ENCODE results near the gene KYAT1. TPM values are rescaled to one million over a fixed set of nuclear protein-coding genes. Genes with fewer than 3 reads are reported as not detected.
A peak's percentile ranks its signal among the peaks of the same experiment; 100 is the strongest.

Gene KYAT1
- total RNA-seq = 10 to 100 TPM in 1 of 2 donors, 1 to 10 TPM in 1; 6.7 to 19.9 TPM

GRCh38 chr9:128881884-128882676, at the start of gene KYAT1, which contains the start of gene LRRC8A:
KYAT1 (minus strand) TSS chr9:128881950; CDS start chr9:128845405, 36,545 bp downstream.
LRRC8A (plus strand) TSS chr9:128882133; CDS start chr9:128907165, 25,032 bp downstream.
- no peaks in the 10 kb centered on the region for H3K36me3 Mint-ChIP-seq
- DNase-seq (ENCODE audit: low spot score) (peak; percentile 98), ATAC-seq (peak; percentile 95 to 97)
- no peaks in the 10 kb centered on the region for H3K9me3 Mint-ChIP-seq
- no peaks in the 10 kb centered on the region for H3K27me3 Mint-ChIP-seq
- H3K27ac Mint-ChIP-seq = peak within 1 kb of the TSS; percentile 89 to 97
- H3K4me3 Mint-ChIP-seq = peak within 1 kb of the TSS; percentile 99
- peaks cover 36 to 47% of the 10 kb centered on the region in 2 donors for H3K4me1 Mint-ChIP-seq (ENCODE audit: low read depth in 2 of 2)

GRCh38 chr9:128929560-128929959, 47.8 kb upstream of the KYAT1 start:
- H3K27me3 Mint-ChIP-seq = no peaks in the 10 kb centered on the region
- peaks cover 5 to 7% of the 10 kb centered on the region in 2 donors for H3K4me1 Mint-ChIP-seq (ENCODE audit: low read depth in 2 of 2)
- DNase-seq (ENCODE audit: low spot score) (no peak), ATAC-seq (no peak)
- no peaks in the 10 kb centered on the region for H3K9me3 Mint-ChIP-seq
- H3K27ac Mint-ChIP-seq = no peak overlapping the region
- H3K36me3 Mint-ChIP-seq = no peaks in the 10 kb centered on the region
- H3K4me3 Mint-ChIP-seq = no peak overlapping the region

- DNase-seq (ENCODE audit: low spot score) (no peak), ATAC-seq (no peak)
- H3K36me3 Mint-ChIP-seq = no peaks in the 10 kb centered on the region
- H3K27me3 Mint-ChIP-seq = no peaks in the 10 kb centered on the region
- H3K4me3 Mint-ChIP-seq = no peak overlapping the region
- H3K27ac Mint-ChIP-seq = no peak overlapping the region
- no peaks in the 10 kb centered on the region for H3K9me3 Mint-ChIP-seq
- H3K4me1 Mint-ChIP-seq (ENCODE audit: low read depth in 2 of 2) = peaks cover 5 to 7% of the 10 kb centered on the region in 2 donors
These were observed 46.9 kb upstream of the KYAT1 start for GRCh38 chr9:128928624-128929023.

GRCh38 chr9:128927731-128928411, 46.1 kb upstream of the KYAT1 start:
- Mint-ChIP-seq H3K9me3 (no peaks in the 10 kb centered on the region), H3K27ac (peak overlapping the region in 1 of 2 donors; percentile 46), H3K4me3 (no peak overlapping the region), H3K27me3 (no peaks in the 10 kb centered on the region), H3K4me1 (ENCODE audit: low read depth in 2 of 2) (peaks cover 5 to 11% of the 10 kb centered on the region in 2 donors), H3K36me3 (no peaks in the 10 kb centered on the region)
- no peak for DNase-seq (ENCODE audit: low spot score)
- ATAC-seq = peak in 1 of 2 donors; percentile 62

GRCh38 chr9:128923493-128923883, 41.7 kb upstream of the KYAT1 start:
- no peaks in the 10 kb centered on the region for H3K36me3 Mint-ChIP-seq
- no peak overlapping the region for H3K4me3 Mint-ChIP-seq
- H3K9me3 Mint-ChIP-seq = no peaks in the 10 kb centered on the region
- no peak for DNase-seq (ENCODE audit: low spot score)
- no peaks in the 10 kb centered on the region for H3K27me3 Mint-ChIP-seq
- peaks cover 5 to 19% of the 10 kb centered on the region in 2 donors for H3K4me1 Mint-ChIP-seq (ENCODE audit: low read depth in 2 of 2)
- H3K27ac Mint-ChIP-seq = no peak overlapping the region
- no peak for ATAC-seq

- H3K4me1 Mint-ChIP-seq (ENCODE audit: low read depth in 2 of 2) = peaks cover 0 to 15% of the 10 kb centered on the region in 2 donors
- H3K36me3 Mint-ChIP-seq = no peaks in the 10 kb centered on the region
- peak overlapping the region; percentile 48 for H3K4me3 Mint-ChIP-seq
- H3K27ac Mint-ChIP-seq = peak overlapping the region; percentile 21 to 77
- DNase-seq (ENCODE audit: low spot score) = no peak
- H3K9me3 Mint-ChIP-seq = no peaks in the 10 kb centered on the region
- ATAC-seq = peak; percentile 75 to 77
- H3K27me3 Mint-ChIP-seq = no peaks in the 10 kb centered on the region
These were observed 40.4 kb upstream of the KYAT1 start for GRCh38 chr9:128921881-128922763.

GRCh38 chr9:128920381-128921058, 38.8 kb upstream of the KYAT1 start, which contains the start of gene PHYHD1:
PHYHD1 (plus strand) TSS chr9:128920982; CDS start chr9:128922324, 1,342 bp downstream.
- H3K4me1 Mint-ChIP-seq (ENCODE audit: low read depth in 2 of 2) = peaks cover 0 to 12% of the 10 kb centered on the region in 2 donors
- H3K4me3 Mint-ChIP-seq = peak within 1 kb of the TSS; percentile 48
- ATAC-seq = no peak
- no peaks in the 10 kb centered on the region for H3K9me3 Mint-ChIP-seq
- peak within 1 kb of the TSS; percentile 21 to 77 for H3K27ac Mint-ChIP-seq
- H3K36me3 Mint-ChIP-seq = no peaks in the 10 kb centered on the region
- no peak for DNase-seq (ENCODE audit: low spot score)
- no peaks in the 10 kb centered on the region for H3K27me3 Mint-ChIP-seq

- no peaks in the 10 kb centered on the region for H3K9me3 Mint-ChIP-seq
- DNase-seq (ENCODE audit: low spot score) = no peak
- H3K36me3 Mint-ChIP-seq = no peaks in the 10 kb centered on the region
- no peak overlapping the region for H3K4me3 Mint-ChIP-seq
- ATAC-seq = no peak
- H3K4me1 Mint-ChIP-seq (ENCODE audit: low read depth in 2 of 2) = peaks cover 0 to 12% of the 10 kb centered on the region in 2 donors
- H3K27ac Mint-ChIP-seq = peak overlapping the region in 1 of 2 donors; percentile 82
- no peaks in the 10 kb centered on the region for H3K27me3 Mint-ChIP-seq
These were observed 37.8 kb upstream of the KYAT1 start for GRCh38 chr9:128919402-128920089.

GRCh38 chr9:128918921-128919320, 37.2 kb upstream of the KYAT1 start:
- H3K36me3 Mint-ChIP-seq = no peaks in the 10 kb centered on the region
- H3K27ac Mint-ChIP-seq = peak overlapping the region in 1 of 2 donors; percentile 82
- ATAC-seq (no peak), DNase-seq (ENCODE audit: low spot score) (no peak)
- no peaks in the 10 kb centered on the region for H3K27me3 Mint-ChIP-seq
- peaks cover 0 to 12% of the 10 kb centered on the region in 2 donors for H3K4me1 Mint-ChIP-seq (ENCODE audit: low read depth in 2 of 2)
- no peaks in the 10 kb centered on the region for H3K9me3 Mint-ChIP-seq
- H3K4me3 Mint-ChIP-seq = no peak overlapping the region

- H3K27me3 Mint-ChIP-seq = no peaks in the 10 kb centered on the region
- no peak overlapping the region for H3K27ac Mint-ChIP-seq
- H3K4me1 Mint-ChIP-seq (ENCODE audit: low read depth in 2 of 2) = peaks cover 10 to 18% of the 10 kb centered on the region in 2 donors
- H3K36me3 Mint-ChIP-seq = no peaks in the 10 kb centered on the region
- H3K4me3 Mint-ChIP-seq = no peak overlapping the region
- no peak for ATAC-seq
- no peaks in the 10 kb centered on the region for H3K9me3 Mint-ChIP-seq
- DNase-seq (ENCODE audit: low spot score) = no peak
These were observed 35.5 kb upstream of the KYAT1 start for GRCh38 chr9:128917151-128917849.

- no peak overlapping the region for H3K27ac Mint-ChIP-seq
- no peak overlapping the region for H3K4me3 Mint-ChIP-seq
These were observed 35.0 kb upstream of the KYAT1 start for GRCh38 chr9:128916745-128917144.

GRCh38 chr9:128916204-128916603, 34.5 kb upstream of the KYAT1 start:
- no peaks in the 10 kb centered on the region for H3K9me3 Mint-ChIP-seq
- no peaks in the 10 kb centered on the region for H3K27me3 Mint-ChIP-seq
- H3K4me1 Mint-ChIP-seq (ENCODE audit: low read depth in 2 of 2) = peaks cover 11 to 19% of the 10 kb centered on the region in 2 donors
- no peak for ATAC-seq
- no peak overlapping the region for H3K27ac Mint-ChIP-seq
- H3K36me3 Mint-ChIP-seq = no peaks in the 10 kb centered on the region
- H3K4me3 Mint-ChIP-seq = no peak overlapping the region
- no peak for DNase-seq (ENCODE audit: low spot score)

More at GRCh38 chr9:128916745-128917144, 35.0 kb upstream of the KYAT1 start:
- Mint-ChIP-seq H3K27me3 (no peaks in the 10 kb centered on the region), H3K36me3 (no peaks in the 10 kb centered on the region), H3K4me1 (ENCODE audit: low read depth in 2 of 2) (peaks cover 10 to 21% of the 10 kb centered on the region in 2 donors), H3K9me3 (no peaks in the 10 kb centered on the region)
- DNase-seq (ENCODE audit: low spot score) (no peak), ATAC-seq (no peak)

Data from natural killer cell treated with Interleukin-12 subunit alpha and Interleukin-12 subunit beta and Interleukin-15 and Interleukin-18, amount 100 ng/mL, for 72 hours (primary cell).